GM19328 (cell line): ENCODE data around the gene ZNF423.

Source experiments
- ATAC-seq: cut with Tn5 transposase; IDR thresholded peaks from one replicate; pipeline ENCODE4 v1.9.1; 2021; ENCODE audit warnings: mild to moderate bottlenecking, moderate library complexity; ENCODE audit not compliant: unreplicated experiment

Gene ZNF423

DNA sequence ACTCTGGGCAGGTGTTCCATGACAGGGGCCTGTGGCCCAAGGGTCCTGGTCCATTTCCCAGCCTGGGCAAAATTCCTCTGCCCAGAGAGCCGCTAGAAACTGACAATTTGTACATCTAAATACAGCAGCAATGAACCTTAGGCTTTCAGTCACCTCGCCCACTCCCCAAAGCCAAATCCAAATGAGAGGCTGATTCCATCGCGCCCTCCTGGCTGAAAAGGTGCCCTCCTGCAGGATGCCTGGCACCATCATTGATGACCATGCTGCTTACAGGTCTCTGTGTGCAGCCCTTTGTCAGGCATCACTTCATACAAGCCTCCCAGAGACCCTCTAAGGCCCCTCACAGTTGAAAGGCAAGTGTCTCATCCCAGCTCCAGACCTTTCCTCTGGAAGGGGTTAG is 367.6 kb downstream of the ZNF423 start:
- no peak for ATAC-seq

DNA sequence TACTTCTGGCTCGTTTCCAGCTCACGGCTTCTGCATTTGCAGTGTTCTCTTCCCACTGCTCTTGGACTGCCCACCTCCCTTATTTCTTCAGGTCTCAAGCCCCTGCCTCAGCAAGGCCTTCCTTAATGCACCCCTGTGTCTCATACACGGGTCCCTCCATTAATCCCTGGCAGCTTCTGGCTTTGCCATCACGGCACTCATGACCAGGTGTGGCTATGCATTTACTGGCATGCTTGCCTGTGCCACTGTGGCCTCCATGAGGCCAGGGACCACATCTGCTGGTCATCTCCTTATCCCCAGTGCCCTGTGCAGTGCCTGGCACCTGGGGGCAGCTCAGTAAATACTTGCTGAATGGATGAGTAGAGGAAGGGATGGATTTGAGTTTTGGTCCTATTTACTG is 368.2 kb downstream of the ZNF423 start:
- no peak for ATAC-seq

DNA sequence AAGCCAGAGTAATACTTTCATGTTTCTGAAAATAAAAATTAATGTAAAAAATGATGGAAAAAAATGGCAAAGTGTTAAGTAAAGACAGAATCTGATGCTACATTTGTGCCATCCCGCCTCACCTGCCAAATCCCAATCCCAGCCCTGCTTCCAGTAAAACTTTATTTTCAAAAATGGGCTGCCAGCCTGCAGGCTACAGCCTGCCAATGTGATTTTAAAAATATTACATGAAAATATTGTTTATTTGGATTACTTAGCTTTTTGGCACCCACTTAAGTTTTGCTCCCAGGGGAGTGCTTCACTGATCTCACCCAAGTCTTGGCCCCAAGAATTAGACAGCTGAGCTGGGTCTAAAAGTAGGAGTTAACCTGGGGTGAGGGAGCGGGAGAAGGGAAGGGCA is 369.5 kb downstream of the ZNF423 start:
- ATAC-seq: no peak

DNA sequence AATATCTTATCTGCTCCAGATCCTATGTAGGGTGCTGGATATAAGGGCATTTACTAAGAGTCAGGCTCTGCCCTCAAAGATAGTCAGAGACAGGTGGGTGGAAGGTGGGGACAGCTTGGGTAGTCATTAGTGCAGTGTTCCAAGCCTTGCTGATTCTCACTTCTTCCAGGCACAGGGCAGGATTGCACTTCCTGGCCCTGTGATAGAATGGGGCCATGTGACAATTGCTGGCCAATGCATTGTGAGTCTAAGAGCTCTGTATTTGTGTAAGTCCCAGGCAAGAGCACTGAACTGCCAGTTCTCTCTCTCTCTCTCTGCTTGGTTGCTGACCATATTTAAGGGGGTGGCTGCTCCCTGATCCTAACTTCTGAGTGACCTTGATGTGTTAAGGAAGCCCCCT is 370.2 kb downstream of the ZNF423 start:
- ATAC-seq: no peak

DNA sequence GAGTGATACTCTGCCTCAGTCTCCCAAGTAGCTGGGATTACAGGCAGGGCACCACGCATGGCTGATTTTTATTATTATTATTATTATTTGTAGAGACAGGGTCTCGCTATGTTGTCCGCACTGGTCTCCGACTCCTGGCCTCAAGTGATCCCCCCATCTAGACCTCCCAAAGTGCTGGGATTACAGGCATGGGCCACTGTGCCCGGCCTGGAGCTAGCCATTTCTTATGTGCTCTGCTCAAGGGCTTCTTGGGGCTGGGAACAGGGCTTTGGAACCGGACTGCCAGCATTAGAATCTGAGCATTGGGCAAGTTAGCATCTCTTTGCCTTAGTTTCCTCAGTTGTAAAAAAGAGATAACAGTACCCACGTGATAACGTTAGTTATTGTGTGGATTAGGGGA is 371.0 kb downstream of the ZNF423 start:
- no peak for ATAC-seq

DNA sequence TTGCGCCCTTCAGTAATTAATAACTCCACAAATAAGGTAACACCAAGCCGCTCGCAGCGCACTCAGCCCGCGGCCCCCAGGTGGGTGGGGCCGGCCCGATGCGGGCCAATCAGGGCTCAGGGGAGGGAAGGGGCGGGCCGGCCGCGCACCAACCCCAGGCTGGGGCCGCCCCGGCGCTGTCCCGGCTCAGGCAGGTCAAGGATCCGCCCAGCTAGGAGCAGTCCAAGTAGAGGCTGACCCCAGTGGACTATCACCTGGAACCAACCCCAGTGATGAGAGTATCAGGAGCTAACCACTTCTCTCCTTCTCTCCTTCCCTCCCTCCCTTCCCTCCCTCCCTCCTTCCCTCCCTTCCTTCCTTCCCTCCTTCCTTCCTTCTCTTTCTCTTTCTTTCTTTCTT is 371.5 kb downstream of the ZNF423 start:
- peak; percentile 88 for ATAC-seq

DNA sequence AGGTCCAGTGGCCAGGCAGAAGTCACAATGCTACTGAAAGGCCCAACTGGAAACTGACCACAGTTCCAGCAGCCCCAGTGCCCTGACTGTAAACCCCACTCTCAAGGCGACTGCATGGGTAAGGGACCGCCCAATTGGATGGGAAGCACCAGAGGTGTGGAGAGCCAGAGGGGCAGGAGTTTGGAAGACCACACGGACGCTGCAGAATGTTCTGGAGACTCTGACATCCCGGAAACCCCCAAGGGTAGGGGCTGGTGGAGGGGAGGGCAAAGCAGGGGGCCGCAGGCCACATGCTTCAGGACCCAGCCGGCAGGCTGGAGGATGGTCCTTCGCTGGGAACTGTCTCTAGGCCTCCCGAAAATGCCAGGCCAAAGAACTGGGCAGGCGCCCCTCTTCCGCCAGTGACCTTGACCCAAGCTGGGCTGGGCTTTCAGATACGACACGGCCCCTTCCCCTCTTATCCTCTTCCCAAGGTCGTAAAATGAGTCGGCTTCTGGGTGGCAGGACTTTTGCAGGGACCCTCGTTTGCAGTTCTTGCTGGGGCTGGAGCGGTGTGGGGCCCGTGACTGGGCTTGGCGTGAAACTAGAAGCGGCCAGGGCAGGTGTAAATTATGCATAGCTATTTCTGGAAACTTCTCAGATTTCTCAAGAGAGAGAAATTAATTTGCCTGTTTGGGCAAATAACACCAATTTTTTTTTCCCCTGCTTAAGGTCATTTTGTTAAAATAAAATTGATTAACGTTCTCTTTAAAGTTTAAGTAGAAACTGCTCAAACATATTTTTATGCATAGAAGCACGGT is 372.1 kb downstream of the ZNF423 start:
- no peak for ATAC-seq

DNA sequence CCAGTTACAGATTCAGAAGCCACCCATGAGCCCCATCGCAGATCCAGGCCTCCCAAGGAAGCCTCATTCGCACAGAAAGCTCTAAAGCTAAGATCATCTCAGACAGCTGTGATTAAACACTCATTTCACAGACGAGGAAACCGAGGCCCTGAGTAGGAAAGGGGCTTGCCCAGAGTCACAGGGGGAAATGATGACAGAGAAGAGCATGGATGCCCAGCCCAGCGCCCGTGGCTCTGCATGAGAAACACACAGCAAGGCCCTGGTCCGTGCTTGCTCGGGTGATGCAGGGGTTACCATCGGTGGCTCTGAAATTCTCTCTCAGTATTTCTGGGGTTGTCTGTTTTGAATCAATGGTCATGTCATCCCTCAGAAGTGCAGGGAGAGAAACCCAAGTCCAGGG is 372.7 kb downstream of the ZNF423 start:
- no peak for ATAC-seq

DNA sequence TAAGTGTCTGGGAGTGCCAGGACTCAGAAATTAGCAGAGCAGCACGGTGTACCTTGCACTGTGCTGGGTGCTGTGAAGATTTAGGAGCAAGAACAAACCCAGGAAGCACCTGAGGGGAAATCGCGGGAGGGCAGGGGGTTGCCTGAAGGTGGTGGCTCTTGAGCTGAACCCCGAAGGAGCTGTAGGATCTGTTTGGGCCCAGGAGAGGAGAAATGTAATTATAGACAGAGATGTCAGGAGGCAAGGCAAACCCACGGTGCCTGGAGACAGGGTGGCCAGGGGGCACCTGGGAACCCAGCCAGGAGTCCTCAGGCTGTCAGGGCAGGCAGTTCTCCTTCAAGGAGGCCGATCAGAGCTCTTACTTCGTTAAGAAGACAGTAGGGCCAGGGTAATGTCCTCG is 373.2 kb downstream of the ZNF423 start:
- ATAC-seq: no peak

DNA sequence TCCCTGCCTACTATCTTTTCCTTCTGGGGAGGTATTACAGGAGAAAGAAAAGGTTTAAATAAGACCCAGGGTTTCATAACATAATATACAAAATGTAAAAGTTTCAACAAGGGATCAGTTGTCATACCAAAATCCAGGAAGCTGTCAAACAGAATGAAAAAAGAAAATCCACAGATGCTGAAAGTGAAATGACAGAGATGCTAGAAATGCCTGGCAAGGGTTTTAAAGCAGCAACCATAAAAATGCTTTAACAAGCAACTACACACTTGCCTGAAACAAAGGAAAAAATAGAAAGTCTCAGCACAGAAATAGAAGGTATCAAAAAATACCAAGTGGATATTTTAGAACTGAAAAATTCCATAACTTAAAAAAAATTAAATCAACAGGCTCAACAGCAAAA is 377.3 kb downstream of the ZNF423 start:
- ATAC-seq: no peak

DNA sequence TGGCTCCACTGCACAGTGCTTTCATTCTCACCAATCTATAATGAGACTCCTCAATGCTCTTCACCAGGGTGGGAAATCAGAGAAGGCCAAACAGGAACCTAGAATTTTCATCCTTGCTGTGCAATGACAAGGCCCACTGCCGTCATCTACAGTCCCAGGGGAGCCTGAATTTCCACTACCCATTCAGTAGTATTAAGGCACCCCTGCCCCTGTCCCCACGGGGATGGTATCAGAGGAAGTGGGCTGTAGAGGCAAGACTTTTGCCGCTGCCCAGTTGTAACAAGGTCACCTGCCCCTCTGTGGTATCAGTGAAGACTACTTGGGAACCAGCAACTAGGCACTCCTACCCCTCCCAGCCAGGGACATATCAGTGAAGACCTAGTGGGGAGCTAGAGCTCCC is 377.8 kb downstream of the ZNF423 start:
- ATAC-seq: no peak

DNA sequence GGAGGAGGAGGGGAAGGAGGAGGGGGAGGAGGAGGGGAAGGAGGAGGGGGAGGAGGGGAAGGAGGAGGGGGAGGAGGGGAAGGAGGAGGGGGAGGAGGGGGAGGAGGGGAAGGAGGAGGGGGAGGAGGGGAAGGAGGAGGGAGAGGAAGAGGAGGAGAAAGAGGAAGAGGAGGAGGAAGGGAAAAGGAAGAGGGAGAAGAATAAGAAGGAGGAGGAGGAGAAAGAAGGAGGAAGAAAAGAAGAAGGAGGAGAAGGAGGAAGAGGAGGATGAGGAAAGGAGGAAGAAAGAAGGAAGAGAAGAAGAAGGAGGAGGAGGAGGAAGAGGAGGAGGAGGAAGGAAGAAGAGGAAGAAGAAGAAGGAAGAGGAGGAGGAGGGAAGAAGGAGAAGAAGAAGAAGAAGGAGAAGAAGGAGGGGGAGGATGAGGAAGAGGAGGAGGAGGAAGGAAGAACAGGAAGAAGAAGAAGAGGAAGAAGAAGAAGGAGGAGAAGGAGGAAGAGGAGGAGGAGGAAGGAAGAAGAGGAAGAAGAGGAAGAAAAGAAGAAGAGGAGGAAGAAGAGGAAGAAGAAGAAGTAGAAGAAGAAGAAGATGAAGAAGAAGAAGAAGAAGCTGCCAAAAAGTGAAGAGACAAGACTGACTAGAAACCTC is 378.5 kb downstream of the ZNF423 start:
- ATAC-seq: no peak

DNA sequence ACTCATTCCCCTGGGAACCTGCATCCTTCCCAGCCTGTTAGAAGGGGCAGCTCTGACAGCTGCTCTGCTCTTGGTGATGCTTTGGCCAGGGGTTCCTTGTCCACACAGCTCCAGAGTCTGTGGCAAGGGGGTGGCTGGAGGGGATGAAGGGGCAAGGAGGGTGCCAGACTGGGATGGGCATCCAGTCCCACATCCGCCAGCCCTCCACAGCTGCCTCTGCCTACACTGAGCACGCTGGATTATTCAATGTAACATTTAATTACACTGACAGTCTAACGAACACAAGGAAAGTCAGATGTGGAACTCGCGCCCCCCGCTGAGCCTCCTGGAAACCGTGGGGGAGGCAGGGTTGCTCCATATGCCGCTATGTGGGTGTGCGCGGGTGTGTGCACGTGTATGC is 381.2 kb downstream of the ZNF423 start:
- no peak for ATAC-seq

DNA sequence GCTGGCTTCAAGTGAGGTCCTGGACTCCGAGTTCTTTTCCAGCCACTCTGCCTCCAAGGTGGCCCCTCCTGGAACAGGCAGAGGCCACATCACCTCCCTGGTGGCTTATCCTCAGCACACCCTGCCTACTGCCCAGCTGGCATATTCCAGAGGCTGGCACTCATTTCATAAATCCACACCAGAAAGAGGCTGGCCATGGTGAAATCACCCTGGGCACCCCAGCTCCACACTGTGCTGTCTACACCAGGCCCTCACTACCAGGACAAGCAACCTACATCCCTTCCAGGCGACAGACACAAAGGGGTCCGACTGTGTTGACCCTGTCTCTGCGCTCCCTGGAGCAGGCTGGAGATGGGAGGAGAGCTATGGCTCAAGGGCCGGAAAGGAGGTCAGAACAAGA is 382.1 kb downstream of the ZNF423 start:
- ATAC-seq: no peak

DNA sequence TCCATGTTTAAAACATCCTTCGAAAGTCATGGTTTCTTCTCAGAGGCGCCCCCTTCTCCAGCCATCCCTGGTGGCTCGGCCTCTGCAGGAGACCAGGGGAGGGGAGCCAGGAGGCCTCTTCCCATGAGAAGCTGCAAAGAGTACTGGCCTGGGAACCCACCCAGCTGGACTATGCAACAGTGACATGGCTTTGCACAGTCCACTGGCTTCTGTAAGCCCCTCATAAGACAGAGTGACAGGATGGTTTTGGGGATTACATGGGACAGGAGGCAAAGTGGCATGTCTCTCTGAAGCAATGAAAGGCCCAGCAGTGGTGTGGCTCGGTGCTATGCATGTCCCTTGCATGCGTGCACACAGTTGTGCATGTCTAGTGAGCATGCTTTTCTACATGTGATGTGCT is 382.8 kb downstream of the ZNF423 start:
- no peak for ATAC-seq

DNA sequence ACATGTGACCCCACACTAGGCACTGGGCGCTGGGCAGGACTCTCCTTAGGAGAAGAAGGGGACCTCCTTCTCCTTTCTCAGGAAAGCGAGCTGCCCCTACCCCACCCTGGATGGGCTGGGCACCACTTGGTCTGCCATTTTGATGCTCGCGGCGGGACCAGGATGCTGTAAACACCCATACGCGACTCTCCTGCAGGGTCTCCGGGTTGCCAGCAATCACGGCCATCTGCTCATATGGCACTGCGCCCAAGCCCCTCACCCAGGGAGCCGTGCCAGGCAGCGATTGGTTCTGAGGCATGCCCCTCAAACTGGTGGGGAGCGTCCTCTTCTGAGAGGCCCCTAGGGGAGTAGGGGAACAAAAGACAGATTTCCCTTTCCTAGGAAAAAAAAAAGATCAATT is 383.3 kb downstream of the ZNF423 start:
- ATAC-seq: no peak

DNA sequence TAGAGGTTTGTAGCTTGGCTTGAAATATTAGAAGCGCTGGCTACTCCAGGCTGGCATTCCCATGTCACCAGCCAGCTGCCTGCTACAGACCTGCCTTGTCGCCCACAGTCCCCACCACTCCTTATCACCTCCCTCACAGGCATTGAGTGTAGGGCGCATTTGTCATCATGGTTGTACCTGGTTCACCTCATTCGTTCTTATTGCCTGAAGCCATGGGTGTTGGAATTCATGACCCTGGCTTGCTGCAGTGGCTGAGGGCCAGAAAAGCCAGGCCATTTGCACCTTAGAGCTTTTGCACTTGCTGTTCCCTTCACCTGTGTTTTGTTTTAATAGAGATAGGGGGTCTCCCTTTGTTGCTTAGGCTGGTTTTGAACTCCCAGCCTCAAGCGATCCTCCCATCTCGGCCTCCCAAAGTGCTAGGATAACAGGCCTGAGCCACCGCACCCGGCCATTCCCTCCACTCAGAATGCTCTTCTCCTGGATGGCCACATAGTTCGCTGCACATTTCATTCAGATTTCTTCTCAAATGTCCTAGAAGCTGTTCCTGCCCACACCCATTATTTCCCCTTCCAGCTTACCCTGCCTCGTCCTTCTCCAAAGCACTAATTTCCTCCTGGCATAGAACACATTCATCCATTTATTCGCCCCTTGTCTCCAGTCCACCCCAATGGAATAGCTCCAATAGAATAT is 384.7 kb downstream of the ZNF423 start:
- no peak for ATAC-seq

DNA sequence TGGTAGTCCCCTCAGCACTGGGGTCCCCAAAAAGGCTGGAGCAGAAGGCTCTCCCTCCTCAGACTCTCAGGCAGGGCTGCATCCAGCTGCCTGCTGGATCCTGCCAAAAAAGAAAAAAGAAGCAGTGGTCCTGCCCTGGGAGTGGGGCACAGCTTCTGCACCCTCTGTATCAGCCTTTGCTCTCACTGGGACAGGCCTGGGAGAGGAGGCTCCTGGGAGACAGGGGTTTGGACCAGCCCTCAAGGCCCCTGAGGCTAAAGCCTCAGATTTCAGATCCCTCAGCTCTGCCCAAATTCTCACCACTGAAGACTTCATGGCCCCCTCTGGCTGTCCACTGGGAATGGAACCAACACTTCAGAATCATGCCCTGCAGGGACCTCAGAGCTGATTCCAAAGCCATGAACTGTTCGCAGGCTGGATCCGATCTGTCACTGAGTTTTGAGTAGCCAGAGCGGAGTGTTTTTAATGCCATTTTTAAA is 385.4 kb downstream of the ZNF423 start:
- no peak for ATAC-seq

DNA sequence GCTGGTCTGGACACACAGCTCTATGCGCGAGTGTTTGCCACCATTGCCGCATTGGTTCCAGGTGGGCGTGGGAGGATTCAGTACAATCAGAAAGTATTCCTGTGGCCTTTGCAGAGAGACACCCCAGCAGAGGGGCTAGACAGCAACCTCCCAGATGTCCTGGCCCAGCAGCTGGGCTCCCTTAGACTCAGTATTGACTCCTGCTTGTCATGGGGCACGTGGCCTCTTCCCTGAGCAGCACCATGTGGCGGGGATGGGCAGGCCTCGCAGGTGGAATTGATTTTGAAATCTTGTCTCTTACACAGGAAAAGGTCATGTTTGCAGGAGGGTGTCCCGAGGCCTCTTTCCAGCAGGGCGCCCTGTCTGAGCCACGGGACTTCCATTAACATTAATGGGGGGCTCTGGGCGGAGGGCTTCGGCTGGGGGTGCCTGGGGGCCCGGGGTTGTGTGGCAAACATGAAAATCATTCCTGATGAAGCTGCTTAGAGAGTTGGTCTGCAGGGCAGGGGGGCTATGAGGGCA is 385.9 kb downstream of the ZNF423 start:
- ATAC-seq: no peak

DNA sequence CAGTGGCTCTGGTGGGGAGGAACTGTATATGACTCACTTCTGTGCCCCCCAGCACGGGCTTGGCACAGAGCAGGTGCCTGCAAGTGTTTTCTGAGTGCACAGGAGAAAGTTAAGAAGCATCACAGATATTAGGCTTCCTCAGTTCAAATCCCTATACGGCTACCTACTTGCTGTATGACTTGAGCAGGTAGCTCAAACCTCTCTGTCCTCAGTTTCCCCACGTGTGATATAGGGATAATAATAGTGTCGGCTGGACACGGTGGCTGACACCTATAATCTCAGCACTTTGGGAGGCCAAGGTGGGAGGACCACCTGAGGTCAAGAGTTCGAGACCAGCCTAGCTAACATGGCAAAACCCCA is 386.6 kb downstream of the ZNF423 start:
- ATAC-seq: no peak

DNA sequence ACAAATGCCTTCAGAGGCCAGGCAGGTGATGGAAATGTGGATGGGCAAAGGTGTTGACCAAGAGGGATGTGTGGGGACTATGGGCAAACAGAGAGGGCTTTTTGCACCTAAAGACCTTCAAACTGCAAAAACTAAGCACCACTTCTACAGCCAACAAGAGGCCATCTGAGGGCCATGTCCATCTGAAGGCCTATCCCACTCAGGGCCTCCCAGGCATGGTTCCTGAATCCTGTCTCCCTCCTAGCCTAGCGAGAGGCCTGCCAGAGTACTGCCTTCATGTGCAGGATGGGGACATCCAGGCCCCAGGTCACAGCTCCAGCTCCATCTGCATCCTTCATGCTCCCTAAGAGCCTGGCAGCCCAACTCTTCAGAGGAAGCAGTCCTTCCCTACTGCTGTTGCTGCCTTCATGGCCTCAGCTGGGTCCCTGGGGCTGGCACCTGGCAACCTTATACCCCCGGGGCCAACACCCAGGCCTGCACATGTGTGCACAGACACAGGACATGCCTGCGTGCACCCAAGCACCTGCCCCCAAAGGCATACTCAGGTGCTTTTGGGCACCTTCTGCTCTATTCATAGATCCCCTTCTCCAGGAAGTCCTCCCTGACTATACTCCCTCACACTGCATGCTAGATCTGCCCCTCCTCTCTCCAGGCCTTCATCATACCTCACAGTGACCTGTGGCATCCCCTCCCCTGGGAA is 387.2 kb downstream of the ZNF423 start:
- no peak for ATAC-seq
